ENCODE measurements around the gene GCAT.
"Not testable (repeated sequence)": the region's sequence is repeated elsewhere in the genome, so short reads cannot be mapped to it uniquely, and the experiment has no call there.

The GCAT gene

DNA sequence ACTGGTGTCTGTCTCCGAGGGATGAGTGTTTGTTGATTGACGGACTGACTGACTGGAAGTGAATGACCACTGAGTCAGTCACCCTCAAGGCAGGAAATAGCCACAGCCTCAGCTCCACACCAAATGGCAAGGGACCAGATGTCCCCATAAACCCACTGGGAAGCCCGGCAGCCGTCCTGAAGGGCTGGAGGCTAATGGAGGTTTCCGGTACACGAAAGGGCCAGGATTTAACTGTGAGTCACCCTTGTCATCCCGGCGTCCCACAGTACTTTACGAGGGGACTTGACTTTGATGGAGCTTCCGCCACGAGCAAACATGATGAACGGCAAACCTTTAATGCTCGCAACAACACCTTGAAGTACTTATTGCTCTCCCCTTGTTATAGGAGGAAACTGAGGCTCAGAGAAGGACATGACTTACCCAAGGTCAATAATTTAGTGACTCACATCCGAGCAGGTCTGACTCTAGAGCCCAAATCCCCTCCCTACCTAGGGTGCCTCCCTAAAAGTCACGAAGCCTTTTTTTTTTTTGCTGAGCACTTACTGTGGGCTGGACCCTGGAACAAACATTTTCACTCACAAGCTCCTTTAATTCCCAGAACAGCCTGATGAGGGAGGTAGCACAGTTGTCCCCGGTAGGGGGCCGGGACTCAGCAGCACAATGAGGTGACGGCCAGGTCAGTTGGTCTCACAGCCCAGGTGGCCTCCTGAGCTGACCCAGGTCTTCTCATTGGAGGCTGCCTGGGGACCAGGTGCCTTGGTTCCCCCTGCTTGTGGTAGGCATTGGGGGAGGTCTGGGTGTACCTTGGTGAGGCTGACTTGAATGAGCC, 25.2 kb upstream of the GCAT start:
- DNase-seq, result no peak

DNA sequence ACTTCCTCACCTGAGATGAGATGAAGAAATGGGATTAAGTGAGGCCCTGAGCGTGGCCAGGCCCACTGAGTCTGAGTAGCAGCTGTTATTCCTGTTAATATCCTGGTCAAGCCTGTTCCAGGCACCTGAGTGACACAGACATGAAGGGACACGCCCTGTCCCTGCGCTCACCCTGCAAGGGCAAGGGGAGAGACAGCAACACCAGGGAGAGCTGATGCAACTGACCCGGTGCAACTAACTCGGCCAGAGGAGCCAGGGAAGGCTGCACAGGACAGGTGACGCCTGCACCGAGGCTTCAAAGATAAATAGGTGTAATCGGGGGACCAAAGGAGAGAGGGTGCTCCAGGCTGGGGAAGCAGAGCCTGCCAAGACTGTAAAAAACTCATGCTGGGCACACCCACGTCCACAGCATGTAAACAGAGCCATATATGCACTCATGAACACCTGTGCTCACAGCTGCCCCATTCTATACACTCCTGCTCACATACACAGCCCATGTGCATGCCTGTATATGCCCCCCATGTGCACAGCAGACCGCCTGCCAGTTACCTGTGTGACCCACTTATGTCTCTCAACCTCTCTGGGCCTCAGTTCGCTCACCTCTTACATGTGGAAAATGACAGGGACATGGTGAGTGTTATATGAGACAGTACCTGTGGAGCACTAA, 22.8 kb upstream of the GCAT start:
- DNase-seq, result no peak

DNA sequence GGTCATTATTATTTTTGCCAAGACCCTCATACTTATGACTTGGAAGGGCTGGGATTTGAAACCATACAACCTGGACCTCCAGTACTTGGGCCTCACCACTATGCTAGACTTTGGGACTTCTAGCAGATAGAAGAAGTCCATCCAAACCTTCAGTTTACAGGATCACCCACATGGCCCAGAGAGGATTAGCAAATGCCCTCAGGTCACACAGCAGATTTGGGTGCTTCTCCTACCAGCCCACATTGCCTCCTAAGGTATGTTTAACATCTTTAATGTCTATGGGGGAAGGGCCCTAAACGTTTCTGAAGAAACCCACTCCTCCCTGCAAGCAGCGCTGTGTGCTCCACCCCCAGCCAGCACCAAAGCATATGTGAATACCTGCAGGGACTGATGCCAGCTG, 17.5 kb upstream of the GCAT start:
- no peak for DNase-seq

DNA sequence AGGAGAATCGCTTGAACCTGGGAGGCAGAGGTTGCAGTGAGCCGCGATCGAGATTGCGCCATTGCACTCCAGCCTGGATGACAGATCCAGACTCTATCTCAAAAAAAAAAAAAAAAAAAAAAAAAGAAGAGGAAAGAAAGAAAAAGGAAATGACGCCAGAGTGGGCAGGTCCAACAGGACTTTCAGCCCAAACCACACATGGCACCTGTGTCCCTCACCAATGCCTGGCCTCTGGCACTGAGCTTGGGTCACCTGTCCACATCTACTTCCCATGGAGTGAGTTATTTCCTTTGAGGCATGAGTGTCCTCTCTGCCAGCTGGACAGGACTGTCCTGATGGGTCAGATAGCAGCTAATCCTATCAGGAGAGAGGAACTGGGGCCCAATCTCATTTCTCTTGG, 15.2 kb upstream of the GCAT start:
- DNase-seq, result no peak

DNA sequence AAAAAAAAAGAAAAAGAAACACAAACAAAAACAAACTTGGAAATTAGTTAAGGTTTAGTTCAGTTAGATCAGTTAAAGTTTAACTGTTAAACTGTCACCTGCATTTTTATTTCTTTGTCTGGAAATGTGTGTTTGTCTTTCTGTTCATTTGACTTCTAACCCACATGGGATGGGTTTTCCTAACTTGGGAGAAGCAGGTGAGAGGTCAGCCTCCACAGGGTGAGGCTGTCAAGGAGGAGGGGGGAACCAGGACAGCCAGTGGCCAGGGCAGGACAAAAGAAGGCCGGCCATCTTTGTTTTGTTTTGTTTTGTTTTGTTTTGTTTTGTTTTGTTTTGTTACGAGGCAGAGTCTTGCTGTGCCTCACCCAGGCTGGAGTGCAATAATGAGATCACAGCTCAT, 13.4 kb upstream of the GCAT start:
- DNase-seq, result no peak

DNA sequence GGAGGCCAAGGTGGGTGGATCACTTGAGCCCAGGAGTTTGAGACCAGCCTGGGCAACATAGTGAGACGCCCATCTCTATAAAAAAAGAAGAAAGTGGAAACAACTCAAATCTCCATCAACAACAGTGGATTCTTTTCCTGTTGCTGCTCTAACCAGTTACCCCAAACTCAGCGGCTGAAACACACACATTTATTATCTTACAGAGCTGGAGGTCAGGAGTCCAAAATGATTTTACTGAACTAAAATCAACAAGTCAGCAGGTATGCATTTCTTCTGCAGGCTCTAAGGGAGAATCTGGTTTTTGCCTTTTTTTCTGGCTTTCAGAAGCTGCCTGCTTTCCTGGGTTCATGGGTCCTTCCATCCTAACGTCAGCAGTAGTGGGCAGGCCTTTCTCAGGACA, 11.7 kb upstream of the GCAT start:
- no peak for DNase-seq

DNA sequence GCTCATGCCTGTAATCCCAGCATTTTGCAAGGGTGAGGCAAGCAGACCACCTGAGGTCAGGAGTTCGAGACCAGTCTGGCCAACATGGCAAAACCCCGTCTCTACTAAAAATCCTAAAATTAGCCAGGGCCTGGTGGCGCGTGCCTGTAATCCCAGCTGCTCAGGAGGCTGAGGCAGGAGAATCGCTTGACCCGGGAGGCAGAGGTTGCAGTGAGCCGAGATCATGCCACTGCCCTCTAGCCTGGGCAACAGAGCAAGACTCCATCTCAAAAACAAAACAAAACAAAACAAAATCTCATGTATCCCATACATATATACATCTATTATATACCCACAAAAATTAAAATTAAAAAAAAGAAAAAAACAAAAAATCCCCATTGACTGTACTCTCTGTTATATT, 10.5 kb upstream of the GCAT start:
- not testable (repeated sequence) for DNase-seq

DNA sequence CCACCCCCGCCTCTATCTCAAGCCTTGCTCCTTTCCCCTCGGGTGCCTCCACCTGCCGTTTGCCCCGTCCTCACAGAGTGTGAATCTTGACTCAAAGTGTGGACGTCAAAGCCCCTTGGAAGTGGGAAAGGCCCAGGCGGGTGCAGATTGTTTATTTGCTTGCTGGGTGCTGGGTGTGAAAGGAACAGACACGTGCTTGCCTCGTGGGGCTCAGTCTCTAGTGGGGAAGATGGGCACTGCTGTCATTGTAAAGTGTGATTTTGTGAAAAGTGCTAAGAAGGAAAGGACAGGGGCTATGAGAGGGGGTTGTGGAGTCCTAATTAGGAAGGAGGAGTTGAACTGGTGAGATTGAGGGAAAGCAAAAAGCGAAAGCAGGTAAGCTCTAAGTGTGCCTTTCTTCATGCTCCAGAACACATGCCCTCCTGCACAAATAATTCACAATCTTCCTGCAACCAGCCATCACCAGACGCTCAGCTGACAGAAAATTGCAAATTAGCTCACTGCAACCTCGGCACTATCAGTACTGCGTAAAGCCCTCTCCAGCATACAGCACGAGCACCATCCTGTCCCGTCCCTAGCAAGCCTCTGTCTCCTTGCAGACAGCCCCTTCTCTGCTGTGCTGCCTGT, 9.7 kb upstream of the GCAT start:
- no peak for DNase-seq

DNA sequence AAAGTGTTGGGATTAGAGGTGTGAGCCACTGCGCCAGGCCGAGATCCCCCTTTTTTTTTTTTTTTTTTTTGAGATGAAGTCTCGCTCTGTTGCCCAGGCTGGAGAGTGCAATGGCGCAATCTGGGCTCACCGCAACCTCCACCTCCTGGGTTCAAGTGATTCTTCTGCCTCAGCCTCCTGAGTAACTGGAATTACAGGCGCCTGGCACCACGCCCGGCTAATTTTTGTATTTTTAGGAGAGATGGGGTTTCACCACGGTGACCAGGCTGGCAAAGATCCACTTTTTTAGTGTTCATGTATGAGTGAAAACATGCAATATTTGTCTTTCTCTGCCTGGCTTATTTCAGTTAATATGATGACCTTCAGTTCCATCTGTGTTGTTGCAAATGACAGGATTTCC, 7.8 kb upstream of the GCAT start:
- DNase-seq, result not testable (repeated sequence)

DNA sequence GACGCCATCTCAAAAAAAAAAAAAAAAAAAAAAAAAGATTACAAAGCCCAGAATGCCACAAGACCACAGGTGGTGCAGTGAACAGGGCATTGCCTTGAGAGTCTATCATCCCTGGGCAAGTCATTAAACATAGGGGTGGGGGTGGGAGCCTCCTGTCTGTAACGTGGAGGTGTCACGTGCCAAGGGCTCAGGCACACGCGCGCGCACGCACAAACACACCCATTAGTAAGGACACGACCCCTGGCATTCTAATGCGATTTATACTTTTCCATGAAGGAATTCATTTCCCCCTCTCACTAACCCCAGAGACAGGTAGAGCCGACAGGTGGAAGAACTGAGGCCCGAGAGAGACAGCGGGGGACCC, 5.8 kb upstream of the GCAT start:
- DNase-seq, result no peak

DNA sequence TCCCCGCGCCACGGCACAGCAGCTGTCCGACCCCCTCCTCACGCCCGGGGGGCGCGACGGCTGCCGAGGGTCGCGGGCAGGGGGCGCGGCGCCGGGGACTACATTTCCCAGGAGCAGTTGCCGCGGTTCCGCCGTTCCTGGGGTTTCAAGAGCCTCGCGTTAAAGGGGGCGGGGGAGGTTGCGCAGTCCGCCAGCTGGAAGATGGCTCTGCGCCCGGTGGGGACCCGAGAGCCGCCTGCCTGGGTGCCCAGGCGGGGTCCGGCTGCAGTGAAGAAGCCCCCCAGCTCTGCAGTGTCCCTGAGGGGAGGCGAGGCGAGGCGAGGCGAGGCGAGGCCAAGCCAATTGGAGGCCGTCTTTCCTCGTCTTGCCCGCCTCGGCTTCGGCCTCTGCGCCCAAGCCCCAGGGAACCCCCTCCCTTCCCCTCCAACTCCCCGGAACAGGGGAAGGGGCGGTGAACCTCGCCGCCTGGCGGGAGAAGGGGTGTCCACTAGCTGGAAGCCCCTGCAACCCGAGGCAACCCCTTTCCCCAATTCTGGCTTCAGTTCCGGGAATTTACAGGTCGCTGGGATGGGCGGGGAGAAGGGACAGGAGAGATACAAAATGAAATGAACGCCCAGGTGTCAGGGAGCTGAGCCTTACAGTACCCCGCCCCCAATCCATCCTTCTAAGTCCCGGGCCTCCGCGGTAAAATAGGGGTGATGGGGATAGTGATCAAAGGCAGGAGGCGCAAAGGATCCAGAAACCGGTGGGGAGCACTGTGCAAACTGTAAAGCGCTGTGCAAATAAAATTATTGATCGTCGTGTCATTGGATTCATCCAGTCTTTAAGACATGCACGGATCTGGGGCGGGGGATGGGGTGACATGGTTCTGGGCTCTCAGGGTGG, 5.2 kb upstream of the GCAT start:
- peak; percentile 94 for DNase-seq

DNA sequence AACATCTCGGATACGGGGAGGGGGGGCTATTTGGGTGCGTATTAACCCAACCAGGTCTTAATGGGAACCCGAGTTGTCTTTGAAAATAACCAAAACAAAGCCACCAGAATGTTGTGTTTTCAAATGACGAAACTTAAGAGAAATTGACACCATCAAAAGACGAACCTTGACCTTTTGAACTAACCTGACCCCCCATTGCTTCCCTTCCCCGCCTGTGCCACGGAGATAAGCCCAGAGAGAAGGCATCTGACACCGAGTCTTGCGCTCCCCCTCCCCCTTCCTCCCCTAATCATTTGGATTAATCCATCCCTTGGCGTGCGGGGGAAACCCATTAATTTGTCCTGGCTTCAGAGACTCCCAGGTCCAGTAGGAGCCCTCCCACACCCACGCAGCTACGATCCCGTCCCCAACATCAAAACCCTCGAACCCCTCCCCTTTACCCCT, 4.5 kb upstream of the GCAT start:
- DNase-seq, result no peak

DNA sequence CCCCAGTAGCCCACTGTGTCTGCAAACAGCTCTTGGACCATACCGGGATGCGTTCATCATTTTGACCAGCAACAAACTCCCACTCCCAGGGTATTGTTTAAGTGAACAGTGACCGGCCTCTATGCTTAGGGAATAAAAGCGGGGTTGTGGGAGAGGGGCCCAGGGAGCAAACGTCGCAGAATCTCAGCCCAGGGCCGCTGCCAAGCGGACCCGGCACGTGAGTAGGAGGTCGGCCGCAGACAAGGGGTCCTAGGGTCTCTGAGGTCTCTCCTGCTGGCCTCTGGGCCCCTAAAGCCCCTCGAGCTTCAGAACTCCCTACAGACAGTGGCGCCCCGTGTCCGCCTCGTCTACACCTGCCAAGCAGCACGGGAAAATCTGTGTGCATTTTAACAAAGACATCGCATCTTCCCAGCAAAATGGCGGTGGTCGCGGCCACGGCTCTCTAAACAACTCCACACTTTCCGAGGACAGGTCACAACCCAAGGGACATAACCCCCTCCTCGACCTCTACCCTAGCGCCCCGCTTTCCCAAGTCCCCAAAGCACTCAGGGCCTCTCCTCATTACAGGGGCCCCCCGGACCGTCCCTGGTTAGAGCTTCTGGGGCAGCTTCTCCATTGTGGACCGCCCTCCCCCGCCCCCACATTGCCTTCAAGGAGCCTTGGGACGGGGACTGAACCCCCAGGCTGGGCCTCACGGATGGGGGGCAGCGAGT, 3.9 kb upstream of the GCAT start:
- DNase-seq, result peak; percentile 75

DNA sequence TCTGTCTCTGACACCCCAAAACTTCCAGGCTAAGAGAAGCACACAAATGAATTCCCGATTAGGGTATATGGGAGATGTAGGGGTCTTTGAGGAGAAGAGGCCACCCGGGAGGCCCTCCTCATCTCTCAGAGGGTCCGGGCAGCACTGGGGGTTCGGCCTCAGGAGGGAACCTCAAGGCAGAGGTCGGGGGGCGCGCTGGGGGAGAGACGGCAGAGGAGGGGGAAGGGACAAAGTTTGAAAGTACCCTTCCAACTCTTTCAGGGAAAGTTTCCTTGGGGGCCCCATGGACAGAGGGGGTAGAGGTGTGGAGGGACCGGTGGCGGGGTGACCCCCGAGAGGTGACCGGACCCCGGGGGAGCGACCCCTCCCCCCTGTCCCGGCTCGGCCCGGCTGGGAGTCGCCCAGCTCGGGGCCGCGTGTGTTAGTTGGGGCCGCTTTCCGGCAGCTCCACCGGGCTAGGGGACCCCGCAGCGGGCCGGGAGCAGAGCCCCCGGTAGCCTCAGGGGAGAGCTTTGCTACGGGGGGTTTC, 3.3 kb upstream of the GCAT start:
- DNase-seq, result peak; percentile 44

DNA sequence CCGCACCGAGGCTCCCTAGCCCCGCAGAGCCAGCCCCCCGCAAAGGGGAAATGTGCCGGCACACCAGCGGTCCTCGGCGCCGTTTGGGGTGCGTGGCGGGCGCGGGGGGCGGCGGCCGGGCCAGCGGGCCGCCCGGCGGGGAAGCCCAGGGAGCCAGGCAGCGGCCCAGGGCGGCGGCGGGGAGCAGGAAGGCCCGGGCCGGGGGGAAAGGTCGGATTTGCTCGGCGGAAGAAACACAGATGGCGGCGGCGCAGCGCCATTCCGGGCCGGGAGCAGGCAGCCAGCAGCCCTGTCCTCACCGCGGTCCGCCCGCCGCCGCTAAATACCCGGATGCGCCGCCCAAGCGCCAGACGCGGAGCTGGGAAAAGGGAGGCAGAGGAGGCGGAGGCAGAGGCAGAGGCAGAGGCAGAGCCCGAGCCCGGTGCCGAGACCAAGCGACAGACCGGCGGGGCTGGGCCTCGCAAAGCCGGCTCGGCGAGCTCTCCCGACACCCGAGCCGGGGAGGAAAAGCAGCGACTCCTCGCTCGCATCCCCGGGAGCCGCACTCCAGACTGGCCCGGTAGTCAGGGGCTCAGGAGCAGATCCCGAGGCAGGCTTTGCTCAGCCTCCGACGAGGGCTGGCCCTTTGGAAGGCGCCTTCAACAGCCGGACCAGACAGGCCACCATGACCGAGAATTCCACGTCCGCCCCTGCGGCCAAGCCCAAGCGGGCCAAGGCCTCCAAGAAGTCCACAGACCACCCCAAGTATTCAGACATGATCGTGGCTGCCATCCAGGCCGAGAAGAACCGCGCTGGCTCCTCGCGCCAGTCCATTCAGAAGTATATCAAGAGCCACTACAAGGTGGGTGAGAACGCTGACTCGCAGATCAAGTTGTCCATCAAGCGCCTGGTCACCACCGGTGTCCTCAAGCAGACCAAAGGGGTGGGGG, 2.6 kb upstream of the GCAT start:
- DNase-seq, result peak; percentile 96

DNA sequence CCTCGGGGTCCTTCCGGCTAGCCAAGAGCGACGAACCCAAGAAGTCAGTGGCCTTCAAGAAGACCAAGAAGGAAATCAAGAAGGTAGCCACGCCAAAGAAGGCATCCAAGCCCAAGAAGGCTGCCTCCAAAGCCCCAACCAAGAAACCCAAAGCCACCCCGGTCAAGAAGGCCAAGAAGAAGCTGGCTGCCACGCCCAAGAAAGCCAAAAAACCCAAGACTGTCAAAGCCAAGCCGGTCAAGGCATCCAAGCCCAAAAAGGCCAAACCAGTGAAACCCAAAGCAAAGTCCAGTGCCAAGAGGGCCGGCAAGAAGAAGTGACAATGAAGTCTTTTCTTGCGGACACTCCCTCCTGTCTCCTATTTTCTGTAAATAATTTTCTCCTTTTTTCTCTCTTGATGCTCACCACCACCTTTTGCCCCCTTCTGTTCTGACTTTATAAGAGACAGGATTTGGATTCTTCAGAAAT, 1.9 kb upstream of the GCAT start:
- no peak for DNase-seq

DNA sequence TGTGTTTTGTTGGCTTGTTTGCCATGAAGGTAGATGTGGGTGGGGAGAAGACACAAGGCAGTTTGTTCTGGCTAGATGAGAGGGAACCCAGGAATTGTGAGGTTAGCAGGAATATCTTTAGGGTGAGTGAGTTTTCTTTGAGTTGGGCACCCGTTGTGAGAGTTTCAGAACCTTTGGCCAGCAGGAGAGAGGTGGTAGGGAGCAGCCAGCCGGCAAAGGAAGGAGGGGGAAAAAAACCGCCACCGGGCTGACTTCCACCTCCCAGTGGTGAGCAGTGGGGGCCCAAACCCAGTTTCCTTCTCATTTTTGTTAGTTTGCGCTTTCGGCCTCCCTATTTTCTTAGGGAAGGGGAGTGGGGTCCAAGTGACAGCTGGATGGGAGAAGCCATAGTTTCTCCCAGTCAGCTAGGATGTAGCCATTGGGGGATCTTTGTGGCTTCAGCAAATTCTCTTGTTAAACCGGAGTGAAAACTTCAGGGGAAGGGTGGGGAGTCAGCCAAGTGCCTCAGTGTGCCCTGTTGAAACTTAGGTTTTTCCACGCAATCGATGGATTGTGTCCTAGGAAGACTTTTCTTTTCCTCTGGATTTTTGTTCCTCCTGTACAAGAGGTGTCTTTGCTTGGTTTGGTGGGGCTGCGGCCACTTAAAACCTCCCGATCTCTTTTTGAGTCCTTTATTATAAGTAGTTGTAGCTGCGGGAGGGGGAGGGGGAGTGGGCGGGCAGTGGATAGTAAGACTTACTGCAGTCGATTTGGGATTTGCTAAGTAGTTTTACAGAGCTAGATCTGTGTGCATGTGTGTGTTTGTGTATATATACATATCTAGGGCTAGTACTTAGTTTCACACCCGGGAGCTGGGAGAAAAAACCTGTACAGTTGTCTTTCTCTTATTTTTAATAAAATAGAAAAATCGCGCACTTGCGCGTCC, 1.1 kb upstream of the GCAT start:
- DNase-seq, result peak; percentile 49

DNA sequence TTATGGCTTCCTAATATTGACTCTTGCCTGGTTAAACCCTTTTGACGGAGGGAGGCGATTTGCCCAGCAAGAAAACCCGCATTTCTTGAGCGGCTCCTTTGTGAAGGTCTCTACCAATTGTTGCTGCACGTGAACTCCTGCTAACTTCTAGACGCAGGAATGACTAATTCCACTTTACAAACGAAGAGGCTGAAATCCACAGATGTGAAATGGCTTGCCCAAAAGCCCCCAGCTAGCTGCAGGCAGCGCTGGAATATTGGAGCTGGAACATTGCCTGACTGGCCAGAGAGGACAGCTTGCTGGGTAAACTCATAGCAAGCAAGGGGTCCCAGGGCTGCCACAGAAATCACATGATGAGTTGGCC, 542 bp downstream of the GCAT start:
- no peak for DNase-seq

DNA sequence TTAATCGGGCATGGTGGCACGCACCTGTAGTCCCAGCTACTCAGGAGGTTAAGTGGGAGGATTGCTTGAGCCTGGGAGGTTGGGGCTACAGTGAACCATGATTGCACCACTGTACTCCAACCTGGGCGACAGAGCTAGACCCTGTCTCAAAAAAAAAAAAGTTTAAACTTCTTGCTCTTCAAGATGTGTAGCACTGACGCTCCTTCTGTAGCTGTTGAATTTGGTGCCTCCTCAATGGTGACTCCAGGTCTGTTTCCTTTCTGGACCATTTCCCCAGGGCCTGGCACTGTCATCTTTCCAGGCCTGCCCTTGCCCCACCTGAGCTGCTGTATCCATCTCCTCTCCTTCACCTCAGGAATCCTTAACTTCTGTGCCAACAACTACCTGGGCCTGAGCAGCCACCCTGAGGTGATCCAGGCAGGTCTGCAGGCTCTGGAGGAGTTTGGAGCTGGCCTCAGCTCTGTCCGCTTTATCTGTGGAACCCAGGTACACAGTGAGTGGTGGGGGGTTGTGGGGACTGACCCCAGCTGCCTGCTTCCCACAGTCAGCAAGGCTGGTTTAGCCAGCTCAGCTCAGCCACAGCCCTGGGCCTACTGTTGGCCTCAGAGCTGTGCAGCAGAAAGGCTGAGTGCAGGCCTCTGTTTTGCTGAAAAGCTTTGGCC, 2.1 kb downstream of the GCAT start:
- no peak for DNase-seq
